ENCODE results near the gene DHRS3. TPM values are rescaled to one million over a fixed set of nuclear protein-coding genes. Genes with fewer than 3 reads are reported as not detected.

The DHRS3 gene
- polyA plus RNA-seq, 2 donors, result 73.1 to 83.7 TPM

- Histone ChIP-seq H3K4me1 (ENCODE audit: control insufficient read depth in 2 of 2, insufficient read depth in 2 of 2, low read length in 1 of 2) (peaks cover 0 to 5% of the 10 kb centered on the region in 2 donors), H3K27ac (ENCODE audit: low read depth in 2 of 2, low read length in 1 of 2) (no peak overlapping the region), H3K36me3 (ENCODE audit: control insufficient read depth in 2 of 2, insufficient read depth in 2 of 2, low read length in 1 of 2) (peaks cover 2 to 16% of the 10 kb centered on the region in 2 donors), H3K9me3 (ENCODE audit: control insufficient read depth in 2 of 2, insufficient read depth in 1 of 2, low read depth in 1 of 2, low read length in 1 of 2) (no peaks in the 10 kb centered on the region), H3K4me3 (ENCODE audit: low read depth in 1 of 2, low read length in 2 of 2) (no peak overlapping the region), H3K27me3 (ENCODE audit: control insufficient read depth in 1 of 2, insufficient read depth in 2 of 2, low read length in 2 of 2) (no peaks in the 10 kb centered on the region)
- 84 to 90% methylated on average over 10 of the region's 10 CpGs for WGBS, 2 donors
Observed at GRCh38 chr1:12585536-12585935, 32.5 kb downstream of the DHRS3 start.

DNA sequence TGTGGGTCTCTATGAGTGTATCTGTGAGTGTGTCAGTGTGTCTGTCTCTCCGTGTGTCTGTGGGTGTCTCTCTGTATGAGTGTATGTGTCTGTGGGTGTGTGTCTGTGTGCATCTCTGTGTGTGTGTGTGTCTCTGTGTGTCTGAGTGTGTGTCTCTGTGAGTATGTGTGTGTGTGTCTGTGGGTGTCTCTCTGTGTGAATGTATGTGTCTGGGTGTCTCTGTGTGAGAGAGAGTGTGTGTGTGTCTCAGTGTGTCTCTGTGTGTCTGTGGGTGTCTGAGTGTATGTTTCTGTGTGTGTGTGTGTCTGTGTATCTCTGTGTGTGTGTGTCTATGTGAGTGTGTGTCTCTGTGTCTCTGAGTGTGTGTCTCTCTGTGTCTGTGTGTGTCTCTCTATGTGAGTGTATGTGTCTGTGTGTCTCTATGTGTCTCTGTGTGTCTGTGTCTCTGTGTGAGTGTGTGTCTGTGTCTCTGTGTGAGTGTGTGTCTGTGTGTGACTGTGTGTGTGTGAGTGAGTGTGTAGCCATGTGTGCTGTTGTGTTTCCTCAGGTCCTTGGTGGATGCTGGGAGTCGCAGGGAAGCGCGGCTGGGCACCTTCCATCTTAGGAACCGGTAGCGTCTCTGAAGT is 33.0 kb downstream of the DHRS3 start:
- WGBS, 2 donors, result 77 to 86% methylated on average over 6 of the region's 6 CpGs
- Histone ChIP-seq H3K4me1 (ENCODE audit: control insufficient read depth in 2 of 2, insufficient read depth in 2 of 2, low read length in 1 of 2) (peaks cover 0 to 4% of the 10 kb centered on the region in 2 donors), H3K4me3 (ENCODE audit: low read depth in 1 of 2, low read length in 2 of 2) (no peak overlapping the region), H3K27me3 (ENCODE audit: control insufficient read depth in 1 of 2, insufficient read depth in 2 of 2, low read length in 2 of 2) (no peaks in the 10 kb centered on the region), H3K27ac (ENCODE audit: low read depth in 2 of 2, low read length in 1 of 2) (no peak overlapping the region), H3K36me3 (ENCODE audit: control insufficient read depth in 2 of 2, insufficient read depth in 2 of 2, low read length in 1 of 2) (peaks cover 3 to 16% of the 10 kb centered on the region in 2 donors), H3K9me3 (ENCODE audit: control insufficient read depth in 2 of 2, insufficient read depth in 1 of 2, low read depth in 1 of 2, low read length in 1 of 2) (no peaks in the 10 kb centered on the region)

GRCh38 chr1:12583484-12583883 is 34.5 kb downstream of the DHRS3 start:
- H3K36me3 ChIP-seq (ENCODE audit: control insufficient read depth in 2 of 2, insufficient read depth in 2 of 2, low read length in 1 of 2), result peaks cover 12 to 24% of the 10 kb centered on the region in 2 donors
- H3K27me3 ChIP-seq (ENCODE audit: control insufficient read depth in 1 of 2, insufficient read depth in 2 of 2, low read length in 2 of 2), result no peaks in the 10 kb centered on the region
- H3K4me3 ChIP-seq (ENCODE audit: low read depth in 1 of 2, low read length in 2 of 2), result no peak overlapping the region

GRCh38 chr1:12582649-12583048 is 35.4 kb downstream of the DHRS3 start:
- Histone ChIP-seq H3K4me3 (ENCODE audit: low read depth in 1 of 2, low read length in 2 of 2) (no peak overlapping the region), H3K36me3 (ENCODE audit: control insufficient read depth in 2 of 2, insufficient read depth in 2 of 2, low read length in 1 of 2) (peaks cover 12 to 27% of the 10 kb centered on the region in 2 donors), H3K4me1 (ENCODE audit: control insufficient read depth in 2 of 2, insufficient read depth in 2 of 2, low read length in 1 of 2) (peaks cover 0 to 2% of the 10 kb centered on the region in 2 donors), H3K27ac (ENCODE audit: low read depth in 2 of 2, low read length in 1 of 2) (no peak overlapping the region), H3K27me3 (ENCODE audit: control insufficient read depth in 1 of 2, insufficient read depth in 2 of 2, low read length in 2 of 2) (no peaks in the 10 kb centered on the region), H3K9me3 (ENCODE audit: control insufficient read depth in 2 of 2, insufficient read depth in 1 of 2, low read depth in 1 of 2, low read length in 1 of 2) (no peaks in the 10 kb centered on the region)
- WGBS, 2 donors, result 92 to 98% methylated on average over 4 of the region's 4 CpGs

More at GRCh38 chr1:12583484-12583883, 34.5 kb downstream of the DHRS3 start:
- Histone ChIP-seq H3K4me1 (ENCODE audit: control insufficient read depth in 2 of 2, insufficient read depth in 2 of 2, low read length in 1 of 2) (peaks cover 0 to 4% of the 10 kb centered on the region in 2 donors), H3K9me3 (ENCODE audit: control insufficient read depth in 2 of 2, insufficient read depth in 1 of 2, low read depth in 1 of 2, low read length in 1 of 2) (no peaks in the 10 kb centered on the region), H3K27ac (ENCODE audit: low read depth in 2 of 2, low read length in 1 of 2) (no peak overlapping the region)

DNA sequence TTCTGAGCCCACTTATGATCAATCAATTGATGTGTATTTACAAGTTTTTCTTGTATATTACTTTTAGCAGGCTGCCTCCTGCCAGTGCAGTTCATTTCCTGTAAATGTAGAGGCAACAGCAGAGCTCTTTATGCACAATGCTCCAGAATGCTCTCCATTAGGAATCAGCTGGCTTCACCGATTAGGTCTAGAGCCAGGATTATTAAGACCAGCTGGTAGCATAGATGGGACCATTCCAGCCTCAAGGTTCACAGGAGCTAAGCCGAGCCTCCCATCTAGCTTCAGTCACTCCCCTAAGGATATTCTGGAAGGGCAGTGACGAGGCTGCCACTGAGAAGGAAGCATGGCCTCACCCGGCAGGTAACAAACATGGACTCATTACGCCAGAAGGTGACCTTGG is 36.8 kb downstream of the DHRS3 start:
- 79 to 80% methylated on average over 5 of the region's 5 CpGs for WGBS, 2 donors
- peaks cover 0 to 2% of the 10 kb centered on the region in 2 donors for H3K4me1 ChIP-seq (ENCODE audit: control insufficient read depth in 2 of 2, insufficient read depth in 2 of 2, low read length in 1 of 2)
- H3K27ac ChIP-seq (ENCODE audit: low read depth in 2 of 2, low read length in 1 of 2), result no peak overlapping the region
- H3K27me3 ChIP-seq (ENCODE audit: control insufficient read depth in 1 of 2, insufficient read depth in 2 of 2, low read length in 2 of 2), result no peaks in the 10 kb centered on the region
- peaks cover 12 to 31% of the 10 kb centered on the region in 2 donors for H3K36me3 ChIP-seq (ENCODE audit: control insufficient read depth in 2 of 2, insufficient read depth in 2 of 2, low read length in 1 of 2)
- H3K4me3 ChIP-seq (ENCODE audit: low read depth in 1 of 2, low read length in 2 of 2), result no peak overlapping the region
- no peaks in the 10 kb centered on the region for H3K9me3 ChIP-seq (ENCODE audit: control insufficient read depth in 2 of 2, insufficient read depth in 1 of 2, low read depth in 1 of 2, low read length in 1 of 2)

- Histone ChIP-seq H3K4me1 (ENCODE audit: control insufficient read depth in 2 of 2, insufficient read depth in 2 of 2, low read length in 1 of 2) (peaks cover 0 to 2% of the 10 kb centered on the region in 2 donors), H3K4me3 (ENCODE audit: low read depth in 1 of 2, low read length in 2 of 2) (no peak overlapping the region), H3K27me3 (ENCODE audit: control insufficient read depth in 1 of 2, insufficient read depth in 2 of 2, low read length in 2 of 2) (no peaks in the 10 kb centered on the region), H3K36me3 (ENCODE audit: control insufficient read depth in 2 of 2, insufficient read depth in 2 of 2, low read length in 1 of 2) (peaks cover 12 to 28% of the 10 kb centered on the region in 2 donors), H3K9me3 (ENCODE audit: control insufficient read depth in 2 of 2, insufficient read depth in 1 of 2, low read depth in 1 of 2, low read length in 1 of 2) (no peaks in the 10 kb centered on the region), H3K27ac (ENCODE audit: low read depth in 2 of 2, low read length in 1 of 2) (peak overlapping the region; percentile 63 to 64)
- WGBS, 2 donors, result 59 to 65% methylated on average over 20 of the region's 20 CpGs
Observed at GRCh38 chr1:12580054-12580887, 37.7 kb downstream of the DHRS3 start.

DNA sequence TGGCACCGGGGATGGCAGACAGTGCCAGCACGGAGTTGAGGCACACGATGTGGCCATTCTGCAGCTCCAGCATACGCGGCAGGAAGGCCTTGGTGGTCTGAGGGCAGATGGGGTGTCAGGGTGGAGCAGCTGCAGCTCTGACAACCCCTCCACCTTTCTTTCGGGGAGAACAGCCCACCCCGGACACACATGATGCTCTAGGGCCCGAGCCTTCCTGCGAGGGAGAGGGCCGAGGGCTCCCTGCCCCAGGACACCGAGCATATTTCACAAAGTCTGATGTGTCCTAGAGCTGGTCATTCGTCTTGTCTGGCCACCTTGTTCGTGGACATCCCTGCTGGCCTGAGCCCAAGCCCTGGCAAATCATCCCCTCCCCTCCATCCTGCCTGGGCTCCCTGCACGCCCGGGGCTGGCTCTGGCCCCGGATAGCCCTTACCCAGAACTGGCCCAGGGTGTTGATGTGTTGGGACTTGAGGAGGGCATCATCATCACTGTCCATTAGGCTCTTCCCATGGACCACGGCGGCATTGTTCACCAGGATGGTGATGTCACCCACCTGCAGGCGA is 39.1 kb downstream of the DHRS3 start:
- Histone ChIP-seq H3K9me3 (ENCODE audit: control insufficient read depth in 2 of 2, insufficient read depth in 1 of 2, low read depth in 1 of 2, low read length in 1 of 2) (no peaks in the 10 kb centered on the region), H3K4me3 (ENCODE audit: low read depth in 1 of 2, low read length in 2 of 2) (no peak overlapping the region), H3K36me3 (ENCODE audit: control insufficient read depth in 2 of 2, insufficient read depth in 2 of 2, low read length in 1 of 2) (peaks cover 12 to 32% of the 10 kb centered on the region in 2 donors), H3K27me3 (ENCODE audit: control insufficient read depth in 1 of 2, insufficient read depth in 2 of 2, low read length in 2 of 2) (no peaks in the 10 kb centered on the region), H3K4me1 (ENCODE audit: control insufficient read depth in 2 of 2, insufficient read depth in 2 of 2, low read length in 1 of 2) (peaks cover 0 to 6% of the 10 kb centered on the region in 2 donors), H3K27ac (ENCODE audit: low read depth in 2 of 2, low read length in 1 of 2) (peak overlapping the region in 1 of 2 donors; percentile 19)
- 86 to 93% methylated on average over 19 of the region's 19 CpGs for WGBS, 2 donors

- Histone ChIP-seq H3K4me3 (ENCODE audit: low read depth in 1 of 2, low read length in 2 of 2) (no peak overlapping the region), H3K9me3 (ENCODE audit: control insufficient read depth in 2 of 2, insufficient read depth in 1 of 2, low read depth in 1 of 2, low read length in 1 of 2) (no peaks in the 10 kb centered on the region), H3K36me3 (ENCODE audit: control insufficient read depth in 2 of 2, insufficient read depth in 2 of 2, low read length in 1 of 2) (peaks cover 12 to 44% of the 10 kb centered on the region in 2 donors), H3K4me1 (ENCODE audit: control insufficient read depth in 2 of 2, insufficient read depth in 2 of 2, low read length in 1 of 2) (peaks cover 0 to 9% of the 10 kb centered on the region in 2 donors), H3K27me3 (ENCODE audit: control insufficient read depth in 1 of 2, insufficient read depth in 2 of 2, low read length in 2 of 2) (no peaks in the 10 kb centered on the region), H3K27ac (ENCODE audit: low read depth in 2 of 2, low read length in 1 of 2) (no peak overlapping the region)
- WGBS, 2 donors, result 94% methylated on average over 12 of the region's 12 CpGs
Observed at GRCh38 chr1:12577020-12577419, 41.0 kb downstream of the DHRS3 start.

DNA sequence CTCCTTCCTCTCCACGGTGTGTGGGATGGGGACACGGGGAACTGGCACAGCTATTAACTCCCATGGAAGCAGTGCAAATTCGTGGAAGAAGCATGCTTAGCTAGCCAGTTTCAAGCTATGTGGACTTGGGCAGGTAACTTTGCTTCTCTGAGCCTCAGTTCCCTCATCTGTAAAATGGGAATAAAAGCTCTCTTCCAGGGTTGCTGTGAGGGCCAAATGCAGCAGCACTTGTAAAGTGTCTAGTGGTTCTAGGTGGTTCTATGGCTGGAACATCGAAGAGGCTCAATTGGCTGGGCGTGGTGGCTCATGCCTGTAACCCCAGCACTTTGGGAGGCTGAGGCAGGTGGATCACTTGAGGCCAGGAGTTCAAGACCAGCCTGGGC is 43.3 kb downstream of the DHRS3 start:
- H3K27ac ChIP-seq (ENCODE audit: low read depth in 2 of 2, low read length in 1 of 2), result peak overlapping the region; percentile 54 to 59
- H3K36me3 ChIP-seq (ENCODE audit: control insufficient read depth in 2 of 2, insufficient read depth in 2 of 2, low read length in 1 of 2), result peaks cover 6 to 53% of the 10 kb centered on the region in 2 donors
- no peak overlapping the region for H3K4me3 ChIP-seq (ENCODE audit: low read depth in 1 of 2, low read length in 2 of 2)
- no peaks in the 10 kb centered on the region for H3K27me3 ChIP-seq (ENCODE audit: control insufficient read depth in 1 of 2, insufficient read depth in 2 of 2, low read length in 2 of 2)
- no peaks in the 10 kb centered on the region for H3K9me3 ChIP-seq (ENCODE audit: control insufficient read depth in 2 of 2, insufficient read depth in 1 of 2, low read depth in 1 of 2, low read length in 1 of 2)
- WGBS, 2 donors, result 89 to 90% methylated on average over 5 of the region's 5 CpGs
- peaks cover 0 to 7% of the 10 kb centered on the region in 2 donors for H3K4me1 ChIP-seq (ENCODE audit: control insufficient read depth in 2 of 2, insufficient read depth in 2 of 2, low read length in 1 of 2)

Data from esophagus (tissue), 2 donors.